Stimulated activated CD8-positive, alpha-beta memory T cell treated with anti-CD3 and anti-CD28 coated beads, Interleukin-7, amount 100 ng/mL, for 24 hours (primary cell): Measurements from ENCODE around the gene NF1.
"Not testable (repeated sequence)": the region's sequence is repeated elsewhere in the genome, so short reads cannot be mapped to it uniquely, and the experiment has no call there.

ENCODE experiments used
- DNase-seq: peaks from one replicate; pipeline ENCODE4 v3.0.0-alpha.2; 2020; ENCODE audit warnings: low read depth

Gene NF1

DNA sequence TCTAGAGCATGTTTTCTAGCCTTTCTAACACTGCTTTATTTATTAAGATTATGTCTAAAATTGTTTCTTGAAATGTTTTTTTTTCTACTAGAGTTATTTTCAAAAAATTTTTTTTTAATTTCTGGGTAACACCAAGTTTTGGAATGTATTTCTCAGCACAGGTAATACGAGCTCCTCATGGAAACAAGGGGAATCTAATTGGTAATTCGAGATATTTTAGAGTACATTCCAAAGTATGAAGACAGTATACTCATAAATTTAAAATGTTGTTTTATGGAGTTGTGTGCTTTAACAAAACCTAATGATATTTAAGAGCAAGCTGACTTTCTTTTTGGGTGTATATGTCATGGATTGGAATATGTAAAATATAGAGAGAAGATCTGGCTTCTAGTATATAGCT is 159.9 kb downstream of the NF1 start:
- DNase-seq = no peak

DNA sequence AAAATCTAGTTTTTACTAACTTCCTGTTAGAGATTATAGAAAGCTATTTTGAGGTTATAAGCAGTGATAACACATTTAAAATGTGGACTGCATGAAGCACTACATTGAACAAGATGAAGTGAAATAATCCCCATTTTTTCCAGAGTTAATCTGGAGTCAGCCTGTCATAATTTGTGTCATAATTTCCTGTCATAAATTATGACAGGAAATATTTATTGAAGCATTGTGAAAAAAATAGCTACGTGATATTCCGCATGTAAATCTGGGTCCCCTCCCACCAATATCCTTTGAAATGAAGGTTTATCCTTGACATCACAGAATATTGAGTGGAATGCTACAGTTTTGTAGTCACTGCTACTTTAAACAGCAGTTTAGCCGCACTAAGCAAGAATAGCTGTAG is 162.2 kb downstream of the NF1 start:
- DNase-seq = no peak

DNA sequence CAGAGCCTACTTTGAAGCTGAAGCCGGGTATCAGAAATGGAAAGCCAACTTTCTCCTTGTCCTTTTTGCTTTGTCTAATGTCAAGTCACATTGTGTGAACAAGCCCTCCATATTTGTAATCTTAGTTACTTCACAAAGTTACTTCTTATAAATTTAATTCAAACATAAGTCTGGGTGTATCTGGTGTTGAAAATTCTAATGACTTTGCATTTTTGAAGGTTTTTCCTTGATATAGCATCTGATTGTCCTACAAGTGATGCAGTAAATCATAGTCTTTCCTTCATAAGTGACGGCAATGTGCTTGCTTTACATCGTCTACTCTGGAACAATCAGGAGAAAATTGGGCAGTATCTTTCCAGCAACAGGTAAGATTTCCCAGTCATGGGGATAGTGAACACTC is 165.4 kb downstream of the NF1 start:
- DNase-seq = no peak

DNA sequence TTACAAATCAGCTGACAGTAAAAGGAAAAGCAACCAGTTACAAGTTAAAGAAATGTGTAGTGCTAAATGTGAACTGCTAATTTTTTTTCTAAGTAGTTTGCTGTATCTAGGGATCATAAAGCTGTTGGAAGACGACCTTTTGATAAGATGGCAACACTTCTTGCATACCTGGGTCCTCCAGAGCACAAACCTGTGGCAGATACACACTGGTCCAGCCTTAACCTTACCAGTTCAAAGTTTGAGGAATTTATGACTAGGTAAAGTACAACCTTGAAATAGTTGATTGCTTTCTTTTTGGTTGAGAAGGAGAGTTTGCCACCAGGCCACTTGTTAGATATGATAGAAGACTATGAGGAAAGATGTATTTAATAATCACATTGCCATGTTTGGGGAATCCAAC is 166.8 kb downstream of the NF1 start:
- no peak for DNase-seq

DNA sequence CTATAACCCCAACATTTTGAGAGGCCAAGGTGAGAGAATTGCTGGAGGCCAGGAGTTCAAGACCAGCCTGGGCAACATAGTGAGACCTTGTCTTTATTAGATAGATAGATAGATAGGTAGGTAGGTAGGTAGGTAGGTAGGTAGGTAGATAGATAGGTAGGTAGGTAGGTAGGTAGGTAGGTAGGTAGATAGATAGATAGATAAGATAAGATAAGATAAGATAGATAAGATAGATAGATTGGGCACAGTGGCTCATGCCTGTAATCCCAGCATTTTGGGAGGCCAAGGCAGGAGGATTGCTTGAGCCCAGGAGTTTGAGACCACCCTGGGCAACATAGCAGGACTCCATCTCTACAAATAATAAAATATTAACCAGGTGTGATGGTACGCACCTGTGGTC is 168.1 kb downstream of the NF1 start:
- DNase-seq = not testable (repeated sequence)

DNA sequence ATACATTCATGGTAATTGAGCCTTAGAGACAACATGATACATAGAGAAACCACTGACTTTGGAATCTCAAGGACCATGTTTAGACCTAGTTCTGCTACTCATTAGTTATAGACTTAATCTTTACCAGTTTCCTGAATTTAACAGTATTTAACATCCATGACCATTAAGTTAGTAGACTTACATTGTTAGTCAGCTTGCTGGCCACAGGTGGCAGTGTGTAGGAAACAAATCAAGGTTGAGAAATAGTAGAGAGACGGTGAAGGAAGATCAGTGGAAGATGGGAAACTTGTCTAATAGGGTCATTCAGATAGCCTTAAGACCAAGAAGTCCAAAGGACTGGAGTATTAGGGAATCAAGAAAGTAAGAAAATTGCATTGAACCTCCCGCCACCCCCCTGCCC is 171.3 kb downstream of the NF1 start:
- no peak for DNase-seq

DNA sequence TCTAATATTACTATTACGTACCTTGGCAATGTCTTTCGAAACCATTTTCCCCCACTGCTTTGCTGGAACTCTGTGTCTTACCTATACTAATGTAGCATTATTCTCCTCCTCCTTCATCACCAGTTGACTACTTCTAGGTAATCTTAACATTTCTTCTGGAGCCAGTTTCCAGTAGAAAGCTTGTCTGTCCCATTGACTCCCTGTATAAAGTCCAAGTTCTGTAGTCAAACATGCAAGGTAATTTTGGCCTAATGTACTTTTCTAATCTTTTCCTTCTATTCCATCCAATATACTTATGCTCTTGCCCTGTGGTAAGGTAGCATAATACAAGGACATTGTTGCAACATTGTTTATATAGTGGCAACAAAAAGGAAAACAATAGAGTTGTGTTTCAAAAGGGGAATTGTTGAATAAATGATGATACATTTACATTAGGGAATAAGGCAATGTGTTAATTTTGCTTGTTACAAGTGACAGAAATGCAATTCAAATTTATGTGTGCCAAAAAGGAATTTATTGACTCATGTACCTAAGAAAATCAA is 174.3 kb downstream of the NF1 start:
- DNase-seq = no peak

DNA sequence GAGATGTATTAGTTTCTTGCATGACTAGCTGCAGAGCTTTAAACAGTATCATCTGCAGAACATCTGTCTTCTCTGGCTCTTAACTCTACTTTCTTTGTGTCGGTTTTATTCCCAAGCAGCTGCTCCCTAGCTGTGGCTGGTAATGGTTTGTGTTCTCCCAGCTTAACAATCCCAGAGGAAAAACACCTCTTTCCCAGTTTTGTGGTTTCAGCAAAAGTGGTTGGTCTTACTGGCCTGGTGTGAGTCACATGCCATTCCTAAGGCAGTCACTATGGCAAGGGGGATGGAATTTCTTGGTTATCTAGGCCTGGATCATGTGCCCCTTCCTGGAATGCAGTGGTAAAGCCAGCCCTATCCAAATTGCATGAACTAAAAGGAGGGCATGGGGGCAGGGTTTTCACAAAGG is 174.8 kb downstream of the NF1 start:
- DNase-seq = no peak

DNA sequence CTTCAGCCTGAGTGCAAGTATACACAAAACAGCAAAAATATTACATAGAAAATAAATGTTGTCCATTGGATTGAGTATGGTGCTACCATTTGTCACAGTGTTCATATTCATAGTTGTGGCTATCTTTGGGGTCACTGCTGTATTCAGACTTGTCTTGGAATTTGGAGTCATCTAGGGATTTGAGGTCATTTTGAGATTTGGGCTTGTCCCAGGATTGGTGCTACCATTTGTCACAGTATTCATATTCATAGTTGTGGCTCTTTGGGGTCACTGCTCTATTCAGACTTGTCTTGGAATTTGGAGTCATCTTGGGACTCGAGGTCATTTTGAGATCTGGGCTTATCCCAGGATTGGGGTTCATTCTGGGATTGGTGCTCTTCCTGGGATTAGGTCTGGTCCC is 177.5 kb downstream of the NF1 start:
- DNase-seq = no peak

DNA sequence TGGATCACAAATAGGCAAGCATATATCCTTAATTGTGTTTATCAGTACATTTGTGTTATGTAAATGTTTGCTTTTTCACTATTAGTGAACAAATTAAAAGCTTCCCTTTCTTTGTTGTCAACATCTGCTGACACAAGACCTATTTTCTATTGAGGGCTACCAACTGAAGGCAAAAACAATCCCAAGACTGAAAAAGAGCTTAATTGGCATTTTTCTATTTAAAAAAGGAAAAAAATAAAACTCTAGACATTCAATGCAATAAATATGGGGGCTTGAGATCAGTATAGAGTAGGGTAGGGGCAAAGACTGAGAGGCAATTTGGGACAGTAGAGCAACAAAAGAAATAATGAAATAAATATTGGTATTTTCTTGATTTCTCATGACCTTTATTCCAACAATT is 178.0 kb downstream of the NF1 start:
- DNase-seq = no peak

DNA sequence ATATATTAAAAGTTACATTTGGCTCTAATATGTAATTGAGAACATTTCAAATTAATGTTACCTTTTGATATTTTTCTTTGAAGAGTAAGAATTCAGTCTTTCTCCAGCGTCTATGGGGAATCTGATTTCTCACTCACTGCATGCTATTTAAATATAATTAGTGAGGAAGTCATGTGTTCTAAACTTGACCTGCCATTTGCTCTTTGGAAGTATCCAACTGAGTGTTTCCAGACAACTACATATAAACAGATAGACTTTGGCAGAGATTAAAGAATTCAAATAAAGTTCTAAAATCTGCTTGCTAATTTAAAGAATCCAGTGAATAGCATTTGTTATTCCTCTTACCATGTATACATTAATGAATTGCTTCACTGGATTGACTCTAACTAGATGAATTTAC is 178.7 kb downstream of the NF1 start:
- no peak for DNase-seq

DNA sequence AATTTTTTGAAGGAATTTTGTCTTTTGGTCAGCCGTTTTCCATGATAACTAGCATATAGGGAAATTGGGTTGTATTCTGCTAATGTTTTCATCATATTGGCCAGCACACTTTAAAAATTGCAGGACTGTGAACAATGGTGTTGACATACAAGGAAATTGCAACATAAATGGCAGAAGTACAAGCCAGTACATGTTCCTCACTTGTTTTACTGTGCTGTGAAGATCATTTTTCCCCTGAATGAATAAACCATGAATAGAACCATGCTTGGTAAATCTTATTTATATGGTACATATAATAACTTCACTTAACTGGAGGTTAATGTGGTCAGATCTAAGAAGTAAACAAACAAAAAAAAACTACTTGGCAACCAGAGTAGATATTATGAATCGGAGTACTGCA is 179.5 kb downstream of the NF1 start:
- no peak for DNase-seq

DNA sequence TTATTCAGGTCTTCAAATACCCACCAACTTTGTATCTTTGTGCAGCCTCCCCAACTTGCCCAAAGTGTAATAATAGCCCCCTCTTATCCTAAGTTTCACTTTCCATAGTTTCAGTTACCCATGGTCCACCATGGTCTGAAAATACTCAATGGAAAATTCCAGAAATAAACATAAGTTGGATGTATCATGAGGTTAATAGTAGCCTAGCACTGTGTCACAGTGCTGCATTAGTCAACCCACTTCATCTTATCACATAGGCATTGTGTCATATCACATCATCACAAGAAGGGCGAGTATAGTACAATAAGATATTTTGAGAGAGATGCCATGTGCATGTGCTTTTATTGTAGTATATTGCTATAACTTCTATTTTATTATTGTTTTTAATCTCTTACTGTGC is 180.3 kb downstream of the NF1 start:
- DNase-seq = no peak

DNA sequence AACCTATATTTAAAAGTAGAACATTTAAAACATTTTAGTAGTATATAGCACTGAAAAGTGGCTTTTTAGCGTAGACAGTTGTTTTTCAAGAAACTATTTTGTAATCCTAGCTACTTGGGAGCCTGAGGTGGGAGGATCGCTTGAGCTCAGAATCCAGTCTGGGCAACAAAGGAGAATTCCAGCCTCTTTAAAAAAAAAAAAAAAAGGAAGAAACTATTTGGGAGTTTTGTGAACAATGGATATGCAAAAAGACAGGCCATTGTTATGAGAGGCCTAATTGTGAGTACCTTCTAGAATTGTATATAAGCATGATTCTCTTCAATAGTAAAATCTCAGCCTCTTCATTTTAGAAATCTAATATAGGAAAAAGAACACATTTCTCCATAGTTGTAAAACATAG is 184.6 kb downstream of the NF1 start:
- DNase-seq = no peak

DNA sequence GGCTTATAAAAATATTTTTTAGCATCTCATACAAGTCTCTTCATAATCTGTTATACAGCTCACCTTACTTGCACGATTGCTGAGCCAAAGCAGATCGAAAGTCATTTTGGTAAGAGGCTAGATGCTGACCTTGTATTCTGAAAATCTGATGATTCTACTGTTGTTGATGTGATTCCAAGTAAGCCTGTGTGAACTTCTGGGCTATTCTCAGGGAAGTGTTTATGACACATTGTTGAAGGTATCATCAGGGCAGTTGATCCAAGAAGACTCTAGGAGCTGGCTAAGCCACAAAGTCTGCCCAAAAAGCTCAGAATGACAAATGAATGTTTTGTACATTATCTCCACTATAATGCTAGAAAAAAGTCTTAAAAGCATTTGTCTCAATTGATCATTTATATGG is 186.3 kb downstream of the NF1 start:
- DNase-seq = no peak

DNA sequence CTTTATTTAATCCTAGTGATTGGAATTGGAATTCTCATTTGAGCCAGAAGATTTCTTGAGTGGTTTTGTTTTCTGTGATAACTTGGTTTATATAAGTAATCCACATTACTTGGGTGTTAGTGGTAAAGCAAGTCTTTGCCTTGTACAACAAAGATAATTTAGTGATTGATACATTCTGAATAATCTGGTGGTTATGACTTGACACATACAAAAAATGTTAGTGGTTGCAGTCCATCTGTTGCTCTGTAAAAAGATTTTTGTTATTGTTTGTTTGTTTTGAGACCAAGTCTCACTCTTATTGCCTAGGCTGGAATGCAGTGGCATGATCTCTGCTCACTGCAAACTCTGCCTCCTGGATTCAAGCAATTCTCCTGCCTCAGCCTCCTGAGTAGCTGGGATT is 189.1 kb downstream of the NF1 start:
- DNase-seq = no peak

DNA sequence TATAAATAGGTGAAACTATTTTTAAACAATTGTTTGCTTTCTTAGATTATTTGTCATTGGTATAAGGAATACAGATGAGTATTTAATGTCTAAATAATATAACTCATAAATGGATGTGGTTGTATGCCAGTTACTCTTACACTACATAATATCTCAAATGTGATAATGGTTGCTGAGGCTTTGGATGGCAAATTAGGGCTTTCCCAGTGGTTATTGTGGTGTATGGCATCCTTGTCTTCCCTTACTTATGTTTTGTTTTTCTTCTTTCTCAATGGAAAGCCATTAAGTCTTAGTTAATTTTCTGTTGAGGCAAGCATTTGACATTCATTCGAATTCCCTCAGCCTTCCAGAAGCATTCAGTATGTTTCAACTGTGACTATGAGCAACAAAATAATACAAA is 191.8 kb downstream of the NF1 start:
- DNase-seq = no peak

DNA sequence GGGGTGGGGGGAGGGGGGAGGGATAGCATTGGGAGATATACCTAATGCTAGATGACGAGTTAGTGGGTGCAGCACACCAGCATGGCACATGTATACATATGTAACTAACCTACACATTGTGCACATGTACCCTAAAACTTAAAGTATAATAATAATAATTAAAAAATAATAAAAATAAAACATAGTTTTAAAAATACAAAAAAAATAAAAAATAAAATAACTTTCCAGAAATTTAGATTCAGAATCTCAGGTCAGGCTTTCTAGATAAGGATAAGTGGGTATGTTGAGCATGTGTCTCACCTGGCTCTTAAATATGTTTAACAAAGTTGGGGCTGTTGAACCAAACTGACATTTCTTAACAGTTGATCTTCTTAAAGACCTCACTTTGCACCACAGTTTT is 193.2 kb downstream of the NF1 start:
- DNase-seq = not testable (repeated sequence)

DNA sequence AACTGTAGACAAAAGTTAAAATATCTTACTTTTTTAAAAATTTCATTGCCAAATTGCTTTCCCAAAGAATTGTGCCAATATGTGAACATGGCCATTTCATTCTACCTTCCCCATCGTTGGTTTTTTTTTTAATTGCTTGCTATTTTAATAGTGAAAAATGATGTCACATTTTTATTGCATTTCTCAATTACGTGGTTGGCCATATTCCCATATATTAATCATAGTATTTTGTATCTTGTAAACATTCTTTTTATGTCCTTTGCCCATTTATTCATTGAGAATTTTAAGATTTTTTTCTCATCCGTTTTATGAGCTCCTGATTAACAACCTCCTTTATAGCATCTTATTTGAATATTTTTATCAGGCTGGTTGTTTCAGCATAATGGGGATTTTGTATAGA is 195.0 kb downstream of the NF1 start:
- DNase-seq = no peak

DNA sequence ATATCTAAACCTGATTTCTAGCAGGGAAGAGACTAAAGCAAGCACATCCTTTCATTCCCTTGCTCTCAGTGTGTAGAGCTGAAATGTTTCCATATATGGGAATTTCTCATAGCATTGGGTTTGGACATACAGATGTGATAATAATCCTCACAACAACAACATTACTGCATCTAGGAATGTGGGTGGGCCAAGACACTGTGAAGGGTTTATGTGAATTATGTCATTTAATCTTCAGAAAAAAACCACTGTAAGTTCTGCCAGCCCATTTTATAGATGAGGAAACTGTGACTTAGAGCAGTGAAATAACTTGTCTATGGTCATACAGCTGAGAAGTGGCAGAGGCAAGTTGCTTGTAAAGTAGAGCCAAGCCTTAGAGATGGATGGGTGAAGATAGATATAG is 197.0 kb downstream of the NF1 start:
- no peak for DNase-seq

DNA sequence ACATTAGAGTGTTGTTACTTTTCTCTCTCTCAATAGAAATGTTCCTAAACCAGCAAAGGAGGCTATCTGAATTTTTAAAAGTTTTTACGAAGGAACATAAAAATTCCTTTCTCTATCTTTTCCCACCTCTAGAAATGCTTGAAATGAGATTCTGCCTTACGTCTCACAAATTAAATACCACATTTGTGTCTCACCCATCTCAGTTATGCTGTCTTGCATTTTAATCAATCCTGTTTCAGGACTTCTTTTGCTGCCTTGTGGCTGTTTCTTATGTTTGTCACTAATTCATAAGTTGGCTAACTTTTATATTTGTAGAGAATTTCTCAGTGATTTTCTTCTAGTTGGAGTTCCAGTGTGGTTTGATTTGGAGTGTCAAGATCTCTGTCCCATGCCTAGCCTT is 198.8 kb downstream of the NF1 start:
- no peak for DNase-seq

DNA sequence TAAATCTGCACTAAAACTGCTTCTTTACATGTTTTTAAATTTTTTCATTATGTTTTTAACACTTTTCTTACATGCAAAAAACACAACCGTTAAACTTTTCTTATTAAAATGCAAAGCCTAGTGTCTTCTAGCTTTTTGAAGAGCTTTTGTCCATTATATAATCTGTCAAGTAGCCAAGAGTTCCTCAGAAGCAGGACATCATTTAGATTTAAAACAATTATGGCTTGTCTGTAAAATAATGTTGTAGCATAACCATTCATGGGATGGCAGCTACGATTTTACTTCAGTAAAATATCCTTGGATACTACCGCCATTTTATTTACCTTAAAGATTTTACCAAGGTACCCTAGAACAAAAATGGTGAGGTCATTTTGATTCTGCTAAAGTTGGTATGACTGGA is 199.5 kb downstream of the NF1 start:
- no peak for DNase-seq

DNA sequence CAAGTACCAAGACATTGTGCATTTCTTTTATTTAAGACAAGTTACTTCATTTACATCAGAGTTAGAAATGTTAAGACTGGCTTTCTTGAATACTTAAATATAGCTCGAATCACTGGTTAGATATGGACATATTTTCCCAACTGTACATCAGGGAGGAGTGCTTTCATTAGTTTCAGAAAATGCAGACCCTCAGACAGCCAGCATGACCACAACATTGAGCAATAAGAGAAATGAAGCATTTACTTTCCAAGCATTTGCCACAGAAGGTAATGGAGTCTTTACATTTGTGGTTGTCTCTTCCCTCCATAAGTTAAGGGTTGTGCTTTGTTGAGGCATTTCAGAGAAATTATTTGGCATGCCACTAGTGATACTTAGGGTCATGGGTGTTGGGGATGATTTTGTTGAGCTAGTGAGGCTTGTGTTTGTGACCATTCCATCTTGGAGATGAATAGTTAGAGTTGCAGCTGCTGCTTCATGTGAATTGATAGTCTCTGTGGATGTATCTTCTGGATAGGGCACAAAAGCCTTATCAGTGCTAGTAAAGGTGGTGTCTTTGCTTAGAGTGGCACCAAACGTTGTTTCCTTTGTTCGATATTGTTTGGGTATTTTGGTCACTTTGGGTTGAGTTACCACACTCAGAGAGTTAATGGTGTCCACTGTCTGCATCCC is 200.2 kb downstream of the NF1 start:
- no peak for DNase-seq

DNA sequence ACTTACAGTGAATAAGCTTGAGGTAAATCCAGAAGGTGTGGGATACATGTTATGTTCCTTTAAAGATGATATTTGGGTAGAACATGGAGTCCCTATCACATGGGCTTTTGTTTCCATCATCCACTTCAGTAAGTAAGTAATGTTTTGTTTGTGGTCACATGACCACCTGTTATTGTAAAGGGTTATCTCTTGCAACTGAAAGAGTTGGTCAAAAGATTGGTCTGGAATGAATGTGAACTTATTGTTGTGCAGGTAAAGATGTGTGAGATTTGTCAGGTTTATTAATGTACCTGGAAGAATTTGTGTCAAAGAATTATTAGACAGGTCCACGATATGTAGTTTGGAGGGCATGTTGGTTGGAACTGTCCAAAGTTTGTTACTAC is 200.7 kb downstream of the NF1 start:
- no peak for DNase-seq

DNA sequence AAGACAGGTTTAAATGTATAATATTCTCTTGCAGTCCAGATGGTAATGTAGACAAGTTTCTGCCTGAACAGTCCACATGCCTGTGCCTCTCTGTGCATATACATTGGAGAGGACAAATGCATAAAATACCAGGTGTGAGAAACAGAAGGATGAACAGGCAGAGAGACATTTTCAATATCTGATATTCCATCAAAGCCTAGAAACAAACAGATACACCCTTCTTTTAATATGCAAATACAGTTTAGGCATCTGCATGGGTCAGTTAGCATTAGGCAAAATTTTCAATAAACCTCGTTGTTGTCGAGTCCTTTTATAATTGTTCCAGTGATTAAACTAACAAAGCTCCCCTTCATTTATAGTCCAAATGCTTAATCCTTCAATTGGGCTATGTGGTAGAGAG is 201.4 kb downstream of the NF1 start:
- DNase-seq = no peak
